ENCODE data around the gene INPP5D.
"Not testable (repeated sequence)": the region's sequence is repeated elsewhere in the genome, so short reads cannot be mapped to it uniquely, and the experiment has no call there.

INPP5D gene

GRCh38 chr2:233051241-233052149, 8.6 kb upstream of the INPP5D start:
- in situ Hi-C loops (cut with MboI; ENCODE audit: low sequenced_read_pairs) = no loop called here

GRCh38 chr2:233052517-233052916, 7.6 kb upstream of the INPP5D start:
- in situ Hi-C loops (cut with MboI; ENCODE audit: low sequenced_read_pairs) = not testable (repeated sequence)

GRCh38 chr2:233053928-233054784, 6.0 kb upstream of the INPP5D start:
- in situ Hi-C loops (cut with MboI; ENCODE audit: low sequenced_read_pairs) = no loop called here

- in situ Hi-C loops (cut with MboI; ENCODE audit: low sequenced_read_pairs) = no loop called here
Observed at GRCh38 chr2:233055362-233055761, 4.8 kb upstream of the INPP5D start.

- in situ Hi-C loops (cut with MboI; ENCODE audit: low sequenced_read_pairs) = no loop called here
Observed at GRCh38 chr2:233056961-233057605, 3.1 kb upstream of the INPP5D start.

GRCh38 chr2:233058717-233059546, 1.2 kb upstream of the INPP5D start:
- in situ Hi-C loops (cut with MboI; ENCODE audit: low sequenced_read_pairs) = no loop called here

- in situ Hi-C loops (cut with MboI; ENCODE audit: low sequenced_read_pairs) = no loop called here
Observed at GRCh38 chr2:233059547-233059796, 670 bp upstream of the INPP5D start.

- in situ Hi-C loops (cut with MboI; ENCODE audit: low sequenced_read_pairs) = no loop called here
Observed at GRCh38 chr2:233060501-233060979, 398 bp downstream of the INPP5D start.

GRCh38 chr2:233060980-233061590, 943 bp downstream of the INPP5D start:
- in situ Hi-C loops (cut with MboI; ENCODE audit: low sequenced_read_pairs) = no loop called here

- in situ Hi-C loops (cut with MboI; ENCODE audit: low sequenced_read_pairs) = no loop called here
Observed at GRCh38 chr2:233061591-233062450, 1.7 kb downstream of the INPP5D start.

- in situ Hi-C loops (cut with MboI; ENCODE audit: low sequenced_read_pairs) = no loop called here
Observed at GRCh38 chr2:233062451-233062850, 2.3 kb downstream of the INPP5D start.

GRCh38 chr2:233062946-233063268, 2.8 kb downstream of the INPP5D start:
- in situ Hi-C loops (cut with MboI; ENCODE audit: low sequenced_read_pairs) = no loop called here

- in situ Hi-C loops (cut with MboI; ENCODE audit: low sequenced_read_pairs) = no loop called here
Observed at GRCh38 chr2:233063269-233063975, 3.3 kb downstream of the INPP5D start.

- in situ Hi-C loops (cut with MboI; ENCODE audit: low sequenced_read_pairs) = no loop called here
Observed at GRCh38 chr2:233063976-233064411, 3.9 kb downstream of the INPP5D start.

- in situ Hi-C loops (cut with MboI; ENCODE audit: low sequenced_read_pairs) = no loop called here
Observed at GRCh38 chr2:233064530-233065199, 4.5 kb downstream of the INPP5D start.

GRCh38 chr2:233065200-233065589, 5.1 kb downstream of the INPP5D start:
- in situ Hi-C loops (cut with MboI; ENCODE audit: low sequenced_read_pairs) = not testable (repeated sequence)

- in situ Hi-C loops (cut with MboI; ENCODE audit: low sequenced_read_pairs) = no loop called here
Observed at GRCh38 chr2:233065954-233066470, 5.9 kb downstream of the INPP5D start.
